Activated T-helper 17 cell treated with anti-CD3 and anti-CD28 coated beads, Interleukin-2, amount 50 U/mL, for 72 hours (primary cell): Measurements from ENCODE around the gene ANO7. TPM values are rescaled to one million over a fixed set of nuclear protein-coding genes. Genes with fewer than 3 reads are reported as not detected.

Source experiments
- ATAC-seq: fragments of 150-1000 bp; cut with Tn5 transposase; replicated peaks from 2 replicates; pipeline ENCODE4 v1.10.0; 2021; ENCODE audit warnings: mild to moderate bottlenecking, moderate library complexity
- H3K27ac Mint-ChIP-seq: one replicate; pipeline ENCODE4 v1.8.0; 2022; ENCODE audit warnings: mixed read lengths
- H3K27me3 Mint-ChIP-seq: one replicate; pipeline ENCODE4 v1.8.0; 2022; ENCODE audit warnings: mixed read lengths
- H3K36me3 Mint-ChIP-seq: one replicate; pipeline ENCODE4 v1.8.0; 2022; ENCODE audit warnings: low read depth, mild to moderate bottlenecking, mixed read lengths
- H3K4me1 Mint-ChIP-seq: one replicate; pipeline ENCODE4 v1.8.0; 2022; ENCODE audit warnings: mixed read lengths
- H3K4me3 Mint-ChIP-seq: one replicate; pipeline ENCODE4 v1.8.0; 2022; ENCODE audit warnings: mild to moderate bottlenecking, mixed read lengths
- H3K9me3 Mint-ChIP-seq: one replicate; pipeline ENCODE4 v1.8.0; 2022; ENCODE audit warnings: mixed read lengths
- total RNA-seq, 2 donors: library from RNA; stranded (reverse); gene quantifications; one replicate each; pipeline ENCODE4 v1.2.3, GENCODE V29; 2022

ANO7 gene
- total RNA-seq, 2 donors from 2014 or later: 1.6 to 12.8 TPM

- Mint-ChIP-seq H3K4me3 (no peak overlapping the region), H3K9me3 (no peaks in the 10 kb centered on the region), H3K36me3 (peaks cover 96% of the 10 kb centered on the region), H3K27ac (no peak overlapping the region), H3K27me3 (no peaks in the 10 kb centered on the region), H3K4me1 (peaks cover 21% of the 10 kb centered on the region)
- ATAC-seq: no peak
Measured at GRCh38 chr2:241265506-241265905, 77.0 kb downstream of the ANO7 start.

- Mint-ChIP-seq H3K4me1 (peaks cover 33% of the 10 kb centered on the region), H3K4me3 (no peak overlapping the region), H3K9me3 (no peaks in the 10 kb centered on the region), H3K27me3 (no peaks in the 10 kb centered on the region), H3K36me3 (peaks cover 83% of the 10 kb centered on the region), H3K27ac (peak overlapping the region; percentile 72)
- ATAC-seq: no peak
Measured at GRCh38 chr2:241267249-241268067, 79.0 kb downstream of the ANO7 start.

- no peak for ATAC-seq
- Mint-ChIP-seq H3K4me1 (peaks cover 36% of the 10 kb centered on the region), H3K36me3 (peaks cover 75% of the 10 kb centered on the region), H3K27me3 (no peaks in the 10 kb centered on the region), H3K4me3 (no peak overlapping the region), H3K9me3 (no peaks in the 10 kb centered on the region), H3K27ac (peak overlapping the region; percentile 72)
Measured at GRCh38 chr2:241268306-241268705, 79.8 kb downstream of the ANO7 start.

- no peak overlapping the region for H3K4me3 Mint-ChIP-seq
- H3K27me3 Mint-ChIP-seq: no peaks in the 10 kb centered on the region
- ATAC-seq: no peak
- peaks cover 41% of the 10 kb centered on the region for H3K4me1 Mint-ChIP-seq
- H3K36me3 Mint-ChIP-seq: peaks cover 69% of the 10 kb centered on the region
- no peaks in the 10 kb centered on the region for H3K9me3 Mint-ChIP-seq
- H3K27ac Mint-ChIP-seq: no peak overlapping the region
Measured at GRCh38 chr2:241268716-241269445, 80.4 kb downstream of the ANO7 start.

GRCh38 chr2:241269707-241270520 is 81.4 kb downstream of the ANO7 start:
- no peaks in the 10 kb centered on the region for H3K9me3 Mint-ChIP-seq
- H3K4me3 Mint-ChIP-seq: no peak overlapping the region
- no peak for ATAC-seq
- no peak overlapping the region for H3K27ac Mint-ChIP-seq
- H3K27me3 Mint-ChIP-seq: no peaks in the 10 kb centered on the region
- H3K4me1 Mint-ChIP-seq: peaks cover 41% of the 10 kb centered on the region
- H3K36me3 Mint-ChIP-seq: peaks cover 59% of the 10 kb centered on the region

- H3K36me3 Mint-ChIP-seq: peaks cover 52% of the 10 kb centered on the region
- H3K9me3 Mint-ChIP-seq: no peaks in the 10 kb centered on the region
- peaks cover 41% of the 10 kb centered on the region for H3K4me1 Mint-ChIP-seq
- peak overlapping the region; percentile 82 for H3K4me3 Mint-ChIP-seq
- no peak for ATAC-seq
- peak overlapping the region; percentile 71 for H3K27ac Mint-ChIP-seq
- H3K27me3 Mint-ChIP-seq: no peaks in the 10 kb centered on the region
Measured at GRCh38 chr2:241270531-241270930, 82.1 kb downstream of the ANO7 start.

- peak; percentile 70 for ATAC-seq
- Mint-ChIP-seq H3K4me3 (peak overlapping the region; percentile 82), H3K9me3 (no peaks in the 10 kb centered on the region), H3K36me3 (peaks cover 43% of the 10 kb centered on the region), H3K27ac (peak overlapping the region; percentile 71), H3K27me3 (no peaks in the 10 kb centered on the region), H3K4me1 (peaks cover 37% of the 10 kb centered on the region)
Measured at GRCh38 chr2:241271706-241272302, 83.3 kb downstream of the ANO7 start.

- Mint-ChIP-seq H3K9me3 (no peaks in the 10 kb centered on the region), H3K27ac (peak overlapping the region; percentile 15), H3K4me1 (peaks cover 31% of the 10 kb centered on the region), H3K27me3 (no peaks in the 10 kb centered on the region), H3K36me3 (peaks cover 43% of the 10 kb centered on the region), H3K4me3 (peak overlapping the region; percentile 82)
- ATAC-seq: peak; percentile 79
Measured at GRCh38 chr2:241272303-241273209, 84.1 kb downstream of the ANO7 start.

- Mint-ChIP-seq H3K9me3 (no peaks in the 10 kb centered on the region), H3K4me3 (peak overlapping the region; percentile 69), H3K4me1 (peaks cover 23% of the 10 kb centered on the region), H3K36me3 (peaks cover 40% of the 10 kb centered on the region), H3K27ac (peak overlapping the region; percentile 15), H3K27me3 (no peaks in the 10 kb centered on the region)
- ATAC-seq: no peak
Measured at GRCh38 chr2:241273210-241274020, 84.9 kb downstream of the ANO7 start.

- H3K4me1 Mint-ChIP-seq: peaks cover 21% of the 10 kb centered on the region
- H3K27me3 Mint-ChIP-seq: no peaks in the 10 kb centered on the region
- no peaks in the 10 kb centered on the region for H3K9me3 Mint-ChIP-seq
- H3K27ac Mint-ChIP-seq: no peak overlapping the region
- no peak overlapping the region for H3K4me3 Mint-ChIP-seq
- ATAC-seq: no peak
- H3K36me3 Mint-ChIP-seq: peaks cover 33% of the 10 kb centered on the region
Measured at GRCh38 chr2:241274127-241274526, 85.7 kb downstream of the ANO7 start.
